HUES64 (cell line): ENCODE data around the gene CTSK.
"Not testable (repeated sequence)": the region's sequence is repeated elsewhere in the genome, so short reads cannot be mapped to it uniquely, and the experiment has no call there.

Experiments
- H3K27ac ChIP-seq: 2 replicates; pipeline ENCODE4 v1.7.0; 2013; ENCODE audit warnings: low read depth, low read length, inconsistent platforms
- H3K27me3 ChIP-seq: 2 replicates; pipeline ENCODE4 v1.6.1; 2013; ENCODE audit warnings: mild to moderate bottlenecking, low read length; ENCODE audit not compliant: insufficient read depth
- H3K36me3 ChIP-seq: 2 replicates; pipeline ENCODE4 v1.6.1; 2013; ENCODE audit warnings: mild to moderate bottlenecking, low read length; ENCODE audit not compliant: insufficient read depth
- H3K4me1 ChIP-seq: 2 replicates; pipeline ENCODE4 v1.6.1; 2013; ENCODE audit warnings: mild to moderate bottlenecking, low read length, moderate library complexity; ENCODE audit not compliant: insufficient read depth
- H3K4me3 ChIP-seq: 2 replicates; pipeline ENCODE4 v1.5.1; 2013; ENCODE audit warnings: mild to moderate bottlenecking, low read length, moderate library complexity
- H3K9ac ChIP-seq: 2 replicates; pipeline ENCODE4 v1.6.1; 2013; ENCODE audit warnings: mild to moderate bottlenecking, low read depth, low read length
- H3K9me3 ChIP-seq: 2 replicates; pipeline ENCODE4 v1.6.1; 2013; ENCODE audit warnings: low read depth, low read length; ENCODE audit not compliant: insufficient read depth
- WGBS: fragments of 150-250, 120-280 bp; methylation state at CpG from one replicate; pipeline ENCODE4 v1.1.7; 2013; ENCODE audit warnings: missing lambda C conversion rate; 5-methylcytosine and 5-hydroxymethylcytosine counted together

The CTSK gene

GRCh38 chr1:150777544-150777943, 30.5 kb downstream of the CTSK start:
- H3K27me3 ChIP-seq: no peaks in the 10 kb centered on the region
- no peak overlapping the region for H3K27ac ChIP-seq
- H3K9ac ChIP-seq: no peak overlapping the region
- no peaks in the 10 kb centered on the region for H3K36me3 ChIP-seq
- 92% methylated on average over 2 of the region's 2 CpGs for WGBS
- no peak overlapping the region for H3K4me3 ChIP-seq
- H3K4me1 ChIP-seq: no peaks in the 10 kb centered on the region
- H3K9me3 ChIP-seq: peaks cover 6% of the 10 kb centered on the region; the same call in 1 of the 2 replicates

GRCh38 chr1:150775931-150776505, 32.0 kb downstream of the CTSK start:
- 97% methylated on average over 13 of the region's 13 CpGs for WGBS
- H3K9ac ChIP-seq, H3K27me3 ChIP-seq, H3K27ac ChIP-seq, H3K9me3 ChIP-seq, H3K36me3 ChIP-seq, H3K4me3 ChIP-seq, H3K4me1 ChIP-seq: not testable (repeated sequence)

GRCh38 chr1:150775276-150775675, 32.8 kb downstream of the CTSK start:
- Histone ChIP-seq H3K4me1 (no peaks in the 10 kb centered on the region), H3K36me3 (no peaks in the 10 kb centered on the region), H3K27me3 (no peaks in the 10 kb centered on the region), H3K9ac (no peak overlapping the region), H3K4me3 (no peak overlapping the region), H3K27ac (no peak overlapping the region), H3K9me3 (peaks cover 3% of the 10 kb centered on the region; the same call in 1 of the 2 replicates)
- 90% methylated on average over 3 of the region's 3 CpGs for WGBS

GRCh38 chr1:150772326-150772725, 35.7 kb downstream of the CTSK start:
- no peak overlapping the region for H3K4me3 ChIP-seq
- H3K4me1 ChIP-seq: no peaks in the 10 kb centered on the region
- no peaks in the 10 kb centered on the region for H3K36me3 ChIP-seq
- no peak overlapping the region for H3K27ac ChIP-seq
- no peaks in the 10 kb centered on the region for H3K27me3 ChIP-seq
- no peak overlapping the region for H3K9ac ChIP-seq
- no peaks in the 10 kb centered on the region for H3K9me3 ChIP-seq
- 89% methylated on average over 3 of the region's 4 CpGs for WGBS

GRCh38 chr1:150767704-150768103, 40.4 kb downstream of the CTSK start:
- not testable (repeated sequence) for H3K4me1 ChIP-seq, H3K9me3 ChIP-seq, H3K27me3 ChIP-seq, H3K4me3 ChIP-seq, H3K27ac ChIP-seq, H3K9ac ChIP-seq, H3K36me3 ChIP-seq
- WGBS: 50% methylated on average over 1 of the region's 1 CpG

- not testable (repeated sequence) for H3K27me3 ChIP-seq, H3K36me3 ChIP-seq, H3K4me1 ChIP-seq, H3K9ac ChIP-seq, H3K27ac ChIP-seq, H3K9me3 ChIP-seq, H3K4me3 ChIP-seq
- WGBS: 98% methylated on average over 1 of the region's 1 CpG
These were observed 42.1 kb downstream of the CTSK start for GRCh38 chr1:150765977-150766301.

GRCh38 chr1:150765296-150765976, 42.6 kb downstream of the CTSK start, which contains the start of gene CTSS:
CTSS (minus strand) TSS chr1:150765778; CDS start chr1:150764763, 1,015 bp downstream.
- Histone ChIP-seq H3K27ac (no peak within 1 kb of the TSS), H3K9ac (no peak within 1 kb of the TSS), H3K9me3 (peaks cover 2% of the 10 kb centered on the region), H3K27me3 (no peaks in the 10 kb centered on the region), H3K4me3 (no peak within 1 kb of the TSS), H3K36me3 (no peaks in the 10 kb centered on the region), H3K4me1 (no peaks in the 10 kb centered on the region)
- 93% methylated on average over 4 of the region's 4 CpGs for WGBS

- Histone ChIP-seq H3K27ac (no peak overlapping the region), H3K9ac (no peak overlapping the region), H3K36me3 (no peaks in the 10 kb centered on the region), H3K9me3 (peaks cover 5% of the 10 kb centered on the region), H3K4me1 (no peaks in the 10 kb centered on the region), H3K4me3 (no peak overlapping the region), H3K27me3 (no peaks in the 10 kb centered on the region)
- WGBS: 90% methylated on average over 2 of the region's 2 CpGs
These were observed 43.4 kb downstream of the CTSK start for GRCh38 chr1:150764617-150765101.

GRCh38 chr1:150763018-150763417, 45.0 kb downstream of the CTSK start:
- H3K4me1 ChIP-seq: no peaks in the 10 kb centered on the region
- peaks cover 5% of the 10 kb centered on the region for H3K9me3 ChIP-seq
- no peaks in the 10 kb centered on the region for H3K27me3 ChIP-seq
- no peak overlapping the region for H3K27ac ChIP-seq
- H3K4me3 ChIP-seq: no peak overlapping the region
- WGBS: 88% methylated on average over 2 of the region's 3 CpGs
- H3K36me3 ChIP-seq: no peaks in the 10 kb centered on the region
- H3K9ac ChIP-seq: no peak overlapping the region

- no peaks in the 10 kb centered on the region for H3K4me1 ChIP-seq
- peaks cover 5% of the 10 kb centered on the region for H3K9me3 ChIP-seq
- no peak overlapping the region for H3K4me3 ChIP-seq
- WGBS: 94% methylated on average over 1 of the region's 2 CpGs
- H3K27me3 ChIP-seq: no peaks in the 10 kb centered on the region
- H3K9ac ChIP-seq: no peak overlapping the region
- no peak overlapping the region for H3K27ac ChIP-seq
- H3K36me3 ChIP-seq: no peaks in the 10 kb centered on the region
These were observed 45.5 kb downstream of the CTSK start for GRCh38 chr1:150762552-150762951.

- Histone ChIP-seq H3K4me3 (no peak overlapping the region), H3K9ac (no peak overlapping the region)
- 100% methylated on average over 1 of the region's 1 CpG for WGBS
These were observed 46.3 kb downstream of the CTSK start for GRCh38 chr1:150761801-150762200.

More at GRCh38 chr1:150761801-150762200, 46.3 kb downstream of the CTSK start:
- Histone ChIP-seq H3K4me1 (no peaks in the 10 kb centered on the region), H3K27ac (no peak overlapping the region), H3K27me3 (no peaks in the 10 kb centered on the region), H3K36me3 (no peaks in the 10 kb centered on the region), H3K9me3 (peaks cover 5% of the 10 kb centered on the region)
